Endometrium (tissue), 2 donors: ENCODE results near the gene PAQR5.
"Not testable (repeated sequence)": the region's sequence is repeated elsewhere in the genome, so short reads cannot be mapped to it uniquely, and the experiment has no call there.

Experiments used
- FAIRE-seq: peaks from 2 replicates; lab custom pipeline; 2012; peaks lifted over from hg19 to GRCh38; lab: Jason Lieb, UNC
- donor health status: control.
- donor health status: control.

Gene PAQR5

GRCh38 chr15:69357773-69358771 is 59.4 kb downstream of the PAQR5 start:
- FAIRE-seq = no peak

GRCh38 chr15:69358850-69359249 is 60.1 kb downstream of the PAQR5 start:
- no peak for FAIRE-seq

DNA sequence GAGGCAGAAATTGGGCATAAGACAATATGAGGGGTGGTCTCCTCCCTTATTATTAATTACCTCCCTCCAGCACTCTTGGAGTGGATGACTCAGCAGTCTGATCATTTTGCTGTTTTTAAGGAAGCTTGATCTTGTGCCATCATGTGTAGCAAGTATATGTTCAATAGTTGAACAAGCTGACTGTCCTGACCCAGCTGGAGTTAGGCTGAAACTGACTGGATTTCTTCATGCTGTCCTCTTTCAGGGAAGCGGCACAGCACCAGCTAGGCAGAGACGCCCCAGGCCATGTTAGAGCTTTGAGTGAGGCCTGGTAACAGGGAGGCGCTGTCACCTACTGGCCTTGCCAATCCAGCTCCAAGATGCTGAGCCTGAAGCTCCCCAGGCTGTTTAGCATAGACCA is 61.0 kb downstream of the PAQR5 start:
- no peak for FAIRE-seq

- FAIRE-seq = no peak
Observed at GRCh38 chr15:69360642-69361041, 61.9 kb downstream of the PAQR5 start.

DNA sequence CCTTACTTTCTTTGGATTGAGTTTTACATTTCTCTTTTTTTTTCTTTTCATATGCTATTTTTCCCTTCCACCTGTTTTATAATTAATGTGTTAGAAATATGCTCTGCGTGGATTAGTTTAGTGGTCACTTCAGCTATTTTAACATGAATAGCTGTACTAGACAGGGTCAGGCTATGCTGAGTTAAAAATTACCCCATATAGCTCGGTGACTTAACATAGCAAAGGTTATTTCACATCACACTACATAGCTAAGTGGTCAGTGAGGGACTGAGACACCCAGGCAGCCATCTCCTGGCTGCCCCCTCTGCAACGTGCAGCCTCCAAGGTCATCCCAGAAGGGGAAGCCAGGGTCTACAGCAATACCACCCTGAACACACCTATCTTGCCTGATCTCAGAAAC is 68.5 kb downstream of the PAQR5 start:
- FAIRE-seq = no peak

DNA sequence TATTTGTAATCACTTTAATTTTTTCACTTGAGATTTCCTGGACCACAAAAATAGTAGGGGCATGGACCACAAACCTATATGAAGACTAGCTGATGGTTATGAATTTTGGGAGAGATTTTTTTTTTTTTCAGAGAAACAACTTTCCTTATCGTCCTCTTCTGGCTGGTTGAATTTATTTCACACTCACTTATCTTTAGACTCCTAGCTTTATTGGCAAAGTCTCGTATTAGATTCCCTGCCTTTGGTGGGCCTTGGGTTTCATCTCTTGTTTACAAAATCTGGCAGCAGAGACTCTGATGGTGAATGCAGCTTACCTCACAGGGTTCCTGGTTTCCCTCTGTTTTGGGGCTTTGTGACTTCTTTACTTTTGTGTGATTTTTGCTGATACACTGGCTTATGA is 70.9 kb downstream of the PAQR5 start:
- FAIRE-seq = no peak

GRCh38 chr15:69373406-69373805 is 74.7 kb downstream of the PAQR5 start:
- FAIRE-seq = no peak

- FAIRE-seq = no peak
Observed at GRCh38 chr15:69375151-69375790, 76.6 kb downstream of the PAQR5 start.

- FAIRE-seq = no peak
Observed at GRCh38 chr15:69377216-69377970, 78.7 kb downstream of the PAQR5 start.

- no peak for FAIRE-seq
Observed at GRCh38 chr15:69380100-69380725, 81.5 kb downstream of the PAQR5 start.

- no peak for FAIRE-seq
Observed at GRCh38 chr15:69380726-69381105, 82.0 kb downstream of the PAQR5 start.

- not testable (repeated sequence) for FAIRE-seq
Observed at GRCh38 chr15:69382176-69382575, 83.5 kb downstream of the PAQR5 start.

DNA sequence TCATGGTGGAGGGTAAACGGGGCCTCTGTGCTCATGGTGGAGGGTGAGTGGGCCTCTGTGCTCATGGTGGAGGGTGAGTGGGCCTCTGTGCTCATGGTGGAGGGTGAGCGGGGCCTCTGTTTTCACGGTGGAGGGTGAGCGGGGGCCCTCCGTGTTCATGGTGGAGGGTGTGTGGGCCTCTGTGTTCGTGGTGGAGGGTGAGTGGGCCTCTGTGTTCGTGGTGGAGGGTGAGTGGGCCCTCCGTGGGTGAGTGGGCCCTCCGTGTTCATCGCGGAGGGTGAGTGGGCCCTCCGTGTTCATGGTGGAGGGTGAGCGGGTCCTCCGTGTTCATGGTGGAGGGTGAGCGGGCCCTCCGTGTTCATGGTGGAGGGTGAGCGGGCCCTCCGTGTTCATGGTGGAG is 85.4 kb downstream of the PAQR5 start:
- not testable (repeated sequence) for FAIRE-seq

GRCh38 chr15:69384626-69385598 is 86.2 kb downstream of the PAQR5 start:
- no peak for FAIRE-seq

- no peak for FAIRE-seq
Observed at GRCh38 chr15:69385831-69386230, 87.1 kb downstream of the PAQR5 start.

DNA sequence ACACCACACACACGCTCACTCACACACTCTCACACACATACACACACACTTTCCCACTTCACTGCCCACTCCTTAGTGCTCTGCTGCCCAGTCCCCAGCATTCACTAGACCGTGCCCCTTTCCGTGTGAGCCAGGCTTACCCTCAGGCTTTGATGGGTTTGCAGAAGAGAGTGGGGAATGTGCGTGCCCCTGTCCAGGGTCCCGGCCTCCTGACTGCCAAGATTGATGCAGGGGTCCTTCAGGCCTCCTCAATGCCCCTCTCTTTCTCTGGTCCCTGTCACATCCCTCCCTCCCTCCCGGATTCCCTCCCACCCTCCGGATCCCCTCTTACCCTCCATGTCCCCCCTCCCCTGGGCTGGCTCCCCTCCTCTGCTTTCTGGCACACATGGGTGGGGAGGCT is 87.6 kb downstream of the PAQR5 start:
- FAIRE-seq = no peak

DNA sequence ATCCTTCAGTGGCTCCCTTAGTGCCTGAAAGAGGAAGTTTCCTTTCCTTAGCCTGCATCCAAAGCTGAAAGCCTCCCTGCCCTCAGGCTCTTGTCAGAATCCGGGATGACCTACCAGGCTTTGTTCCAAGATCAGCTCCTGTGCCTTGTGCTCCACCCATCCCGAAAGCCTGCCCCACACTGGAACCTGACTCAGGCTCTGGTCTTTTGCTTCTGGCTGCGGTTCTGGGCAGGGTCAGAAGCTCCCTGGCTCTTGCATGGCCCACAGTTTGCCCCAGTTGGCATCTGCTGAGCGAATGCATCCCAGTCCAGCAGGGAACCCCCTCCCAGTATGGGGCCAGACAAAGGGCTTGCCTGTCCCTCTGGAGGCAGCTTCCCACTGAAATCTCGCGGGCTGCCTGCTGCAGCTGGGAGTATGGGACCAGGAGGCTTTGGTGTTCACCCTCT is 89.6 kb downstream of the PAQR5 start:
- FAIRE-seq = no peak

- no peak for FAIRE-seq
Observed at GRCh38 chr15:69389426-69389825, 90.7 kb downstream of the PAQR5 start.

DNA sequence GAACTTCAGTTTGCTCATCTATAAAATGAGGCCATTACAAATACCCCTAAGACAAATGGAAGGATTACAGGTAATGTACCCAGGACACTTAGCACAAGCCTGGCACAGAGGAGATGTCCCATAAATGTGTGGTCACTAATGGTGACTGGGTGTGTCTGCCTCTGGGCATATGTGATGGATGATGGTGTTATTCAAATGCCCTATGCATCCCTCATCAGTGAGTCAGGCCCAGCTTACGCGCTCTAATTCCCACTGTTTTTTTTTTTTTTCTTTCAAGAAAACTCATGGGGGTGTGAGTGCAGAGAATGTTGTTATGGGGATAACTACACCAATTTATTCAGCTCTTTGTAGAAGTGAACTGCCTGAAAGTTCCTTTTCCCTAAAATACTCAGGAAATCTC is 91.9 kb downstream of the PAQR5 start:
- FAIRE-seq = no peak

- no peak for FAIRE-seq
Observed at GRCh38 chr15:69391046-69391757, 92.5 kb downstream of the PAQR5 start.
